Stimulated activated CD8-positive, alpha-beta memory T cell treated with anti-CD3 and anti-CD28 coated beads, Interleukin-7, amount 100 ng/mL, for 1 hour (primary cell): ENCODE data around the gene PROKR1.
"Not testable (repeated sequence)": the region's sequence is repeated elsewhere in the genome, so short reads cannot be mapped to it uniquely, and the experiment has no call there.

ENCODE experiments used
- DNase-seq, 2 donors: peaks; one replicate each; pipeline ENCODE4 v3.0.0-alpha.2; 2020; ENCODE audit warnings: low read depth in 2 of 2

The PROKR1 gene

GRCh38 chr2:68658266-68658665 is 14.9 kb downstream of the PROKR1 start:
- no peak for DNase-seq

- no peak for DNase-seq
Observed at GRCh38 chr2:68659081-68659480, 15.7 kb downstream of the PROKR1 start.

- no peak for DNase-seq
Observed at GRCh38 chr2:68660658-68661057, 17.3 kb downstream of the PROKR1 start.

GRCh38 chr2:68662466-68662865 is 19.1 kb downstream of the PROKR1 start:
- no peak for DNase-seq

DNA sequence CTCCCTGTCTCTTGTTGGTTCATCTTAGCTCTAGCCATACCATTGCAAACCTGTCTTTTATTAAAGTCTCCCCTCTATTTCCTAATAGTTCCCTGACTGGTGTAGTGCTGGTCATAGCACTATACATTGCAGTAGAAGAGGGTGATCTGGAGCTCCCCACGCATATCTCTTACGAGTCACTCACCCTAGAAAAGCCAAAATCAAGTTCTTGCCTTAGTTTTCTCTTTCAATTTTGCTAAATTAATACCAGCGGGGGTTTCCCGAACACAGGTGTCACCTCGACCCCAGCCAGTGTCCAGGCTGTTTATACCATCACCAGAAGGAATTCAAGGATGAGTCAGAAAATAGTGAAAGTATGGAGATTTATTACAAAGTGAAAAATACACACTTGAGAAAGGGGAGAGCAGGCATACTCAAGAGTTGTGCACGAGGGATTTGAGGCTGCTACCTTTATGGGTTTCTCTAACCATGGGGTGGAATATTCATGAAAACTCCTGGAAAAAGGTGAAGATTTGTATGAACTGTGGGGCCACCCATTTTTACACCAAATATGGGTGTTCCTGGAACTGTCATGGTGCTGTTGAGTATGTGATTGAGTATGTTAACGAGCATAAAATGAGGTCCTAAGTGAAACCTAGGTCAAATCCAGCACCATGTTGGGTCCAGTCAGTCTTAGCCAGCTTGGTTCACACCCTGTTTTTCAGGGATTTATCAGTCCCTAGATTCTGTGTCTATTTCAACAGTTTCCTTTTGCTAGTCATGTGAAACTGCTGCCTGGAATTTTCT is 20.2 kb downstream of the PROKR1 start:
- DNase-seq: no peak

GRCh38 chr2:68667371-68667770 is 24.0 kb downstream of the PROKR1 start:
- no peak for DNase-seq

DNA sequence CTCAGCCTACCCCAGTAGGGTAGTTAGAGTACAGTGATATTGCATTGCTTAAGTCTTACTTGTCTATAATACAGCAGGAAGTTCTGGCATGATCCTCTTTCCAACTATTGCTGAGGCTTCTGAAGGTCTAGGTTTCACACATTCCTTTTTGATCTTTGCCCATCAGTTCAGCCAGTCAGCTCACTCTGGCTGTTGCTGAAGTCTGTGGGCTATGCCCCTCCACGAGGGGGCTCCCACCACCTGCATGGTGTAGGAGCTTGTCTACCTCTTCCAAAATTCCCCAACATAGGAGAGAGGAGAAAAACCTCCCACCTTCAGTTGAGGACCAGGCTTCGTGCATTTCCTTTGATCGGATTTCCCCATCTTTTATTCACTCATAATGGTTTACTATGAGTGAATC is 26.3 kb downstream of the PROKR1 start:
- DNase-seq: no peak

DNA sequence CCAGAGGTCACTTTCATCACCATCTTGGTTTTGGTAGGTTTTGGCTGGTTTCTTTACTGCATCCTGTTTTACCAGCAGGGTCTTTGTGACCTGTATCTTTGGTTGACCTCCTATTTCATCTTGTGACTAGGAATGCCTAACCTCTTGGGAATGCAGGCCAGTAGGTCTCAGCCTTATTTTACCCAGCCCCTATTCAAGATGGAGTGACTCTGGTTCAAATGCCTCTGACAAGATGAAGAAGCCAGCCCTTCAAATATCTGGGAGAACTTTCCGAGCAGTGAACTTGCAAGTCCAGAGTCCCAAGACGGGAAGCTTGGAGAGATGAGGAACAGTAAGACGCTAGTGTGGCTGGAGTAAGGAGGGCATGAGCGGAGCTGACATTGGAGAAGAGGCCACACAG is 28.6 kb downstream of the PROKR1 start:
- DNase-seq: no peak

DNA sequence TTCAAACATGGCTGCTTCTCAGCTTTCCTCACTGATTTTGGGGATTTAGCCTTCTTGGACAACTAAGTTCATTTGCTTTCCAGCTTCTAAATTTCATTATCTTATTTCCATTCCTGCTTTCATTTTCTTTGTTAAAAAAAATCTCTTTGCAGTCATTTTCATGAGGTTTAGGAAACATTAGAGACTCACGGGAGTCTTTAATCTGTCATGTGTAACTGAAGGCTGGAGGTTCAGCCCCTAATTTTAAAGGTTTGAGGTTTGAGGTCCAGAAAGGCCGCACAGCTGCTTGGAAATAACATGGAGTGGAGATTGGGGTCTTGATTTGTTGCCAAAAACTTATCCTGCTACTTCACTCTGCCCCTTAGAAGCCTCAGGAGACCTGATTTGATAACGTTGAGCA is 30.3 kb downstream of the PROKR1 start:
- DNase-seq: no peak

- DNase-seq: no peak
Observed at GRCh38 chr2:68675470-68675869, 32.1 kb downstream of the PROKR1 start.

DNA sequence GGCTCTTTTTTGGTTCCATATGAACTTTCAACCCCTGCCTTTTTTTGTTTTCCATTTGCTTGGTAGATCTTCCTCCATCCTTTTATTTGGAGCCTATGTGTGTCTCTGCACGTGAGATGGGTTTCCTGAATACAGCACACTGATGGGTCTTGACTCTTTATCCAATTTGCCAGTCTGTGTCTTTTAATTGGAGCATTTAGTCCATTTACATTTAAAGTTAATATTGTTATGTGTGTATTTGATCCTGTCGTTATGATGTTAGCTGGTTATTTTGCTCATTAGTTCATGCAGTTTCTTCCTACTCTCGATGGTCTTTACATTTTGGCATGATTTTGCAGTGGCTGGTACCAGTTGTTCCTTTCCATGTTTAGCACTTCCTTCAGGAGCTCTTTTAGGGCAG is 34.5 kb downstream of the PROKR1 start:
- DNase-seq: not testable (repeated sequence)

DNA sequence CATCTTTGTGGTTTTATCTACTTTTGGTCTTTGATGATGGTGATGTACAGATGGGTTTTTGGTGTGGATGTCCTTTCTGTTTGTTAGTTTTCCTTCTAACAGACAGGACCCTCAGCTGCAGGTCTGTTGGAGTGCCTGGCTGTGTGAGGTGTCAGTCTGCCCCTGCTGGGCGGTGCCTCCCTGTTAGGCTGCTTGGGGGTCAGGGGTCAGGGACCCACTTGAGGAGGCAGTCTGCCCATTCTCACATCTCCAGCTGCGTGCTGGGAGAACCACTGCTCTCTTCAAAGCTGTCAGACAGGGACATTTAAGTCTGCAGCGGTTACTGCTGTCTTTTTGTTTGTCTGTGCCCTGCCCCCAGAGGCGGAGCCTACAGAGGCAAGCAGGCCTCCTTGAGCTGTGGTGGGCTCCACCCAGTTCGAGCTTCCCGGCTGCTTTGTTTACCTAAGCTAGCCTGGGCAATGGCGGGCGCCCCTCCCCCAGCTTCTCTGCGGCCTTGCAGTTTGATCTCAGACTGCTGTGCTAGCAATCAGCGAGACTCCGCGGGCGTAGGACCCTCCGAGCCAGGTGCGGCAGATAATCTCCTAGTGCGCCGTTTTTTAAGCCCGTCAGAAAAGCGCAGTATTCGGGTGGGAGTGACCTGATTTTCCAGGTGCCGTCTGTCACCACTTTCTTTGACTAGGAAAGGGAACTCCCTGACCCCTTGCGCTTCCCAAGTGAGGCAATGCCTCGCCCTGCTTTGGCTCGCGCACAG is 36.0 kb downstream of the PROKR1 start:
- DNase-seq: not testable (repeated sequence)

GRCh38 chr2:68679917-68680267 is 36.5 kb downstream of the PROKR1 start:
- DNase-seq: not testable (repeated sequence)

- no peak for DNase-seq
Observed at GRCh38 chr2:68684197-68684596, 40.8 kb downstream of the PROKR1 start.

- no peak for DNase-seq
Observed at GRCh38 chr2:68686178-68686577, 42.8 kb downstream of the PROKR1 start.

GRCh38 chr2:68687018-68687417 is 43.6 kb downstream of the PROKR1 start:
- DNase-seq: no peak

GRCh38 chr2:68689553-68690537 is 46.5 kb downstream of the PROKR1 start:
- no peak for DNase-seq

DNA sequence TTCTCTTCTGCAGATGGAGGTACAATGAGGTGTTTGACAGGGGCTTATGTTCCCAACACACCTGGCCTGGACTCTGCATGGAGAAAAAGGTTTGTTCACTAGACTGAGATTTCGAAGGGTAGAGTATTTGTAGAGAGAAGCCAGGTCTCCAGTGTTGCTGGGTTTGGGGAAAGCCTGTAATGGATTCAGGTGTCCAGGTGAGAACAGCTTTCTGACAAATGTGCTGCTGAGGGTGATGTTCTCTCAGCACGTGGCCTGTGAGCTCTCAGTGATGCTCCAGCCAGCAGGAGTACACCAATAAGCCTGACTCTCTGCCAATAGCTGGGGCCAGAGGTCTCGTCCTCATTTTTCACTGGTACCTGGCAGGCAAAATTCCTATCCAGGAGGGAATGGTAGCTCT is 47.5 kb downstream of the PROKR1 start:
- DNase-seq: no peak

- no peak for DNase-seq
Observed at GRCh38 chr2:68692511-68692910, 49.1 kb downstream of the PROKR1 start.

GRCh38 chr2:68693951-68694350 is 50.6 kb downstream of the PROKR1 start:
- no peak for DNase-seq

DNA sequence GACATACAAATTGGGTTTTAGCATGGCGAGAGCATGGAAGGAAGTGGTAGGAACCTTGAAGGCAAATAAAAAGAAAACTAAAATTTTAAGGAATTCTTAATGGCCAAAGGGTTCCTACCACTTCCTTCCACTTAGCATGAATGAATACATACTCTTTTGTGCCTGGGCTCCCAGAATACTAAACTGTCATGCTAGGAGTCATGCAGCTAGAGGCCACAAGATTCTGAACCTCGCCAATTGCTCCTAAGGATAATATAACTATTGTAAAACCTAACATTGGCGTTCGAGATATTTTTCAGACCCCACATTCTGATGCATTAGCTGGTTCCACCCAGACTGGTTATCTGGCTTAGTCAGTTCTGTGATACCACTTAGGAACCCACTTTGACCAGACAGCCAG is 52.6 kb downstream of the PROKR1 start:
- no peak for DNase-seq

DNA sequence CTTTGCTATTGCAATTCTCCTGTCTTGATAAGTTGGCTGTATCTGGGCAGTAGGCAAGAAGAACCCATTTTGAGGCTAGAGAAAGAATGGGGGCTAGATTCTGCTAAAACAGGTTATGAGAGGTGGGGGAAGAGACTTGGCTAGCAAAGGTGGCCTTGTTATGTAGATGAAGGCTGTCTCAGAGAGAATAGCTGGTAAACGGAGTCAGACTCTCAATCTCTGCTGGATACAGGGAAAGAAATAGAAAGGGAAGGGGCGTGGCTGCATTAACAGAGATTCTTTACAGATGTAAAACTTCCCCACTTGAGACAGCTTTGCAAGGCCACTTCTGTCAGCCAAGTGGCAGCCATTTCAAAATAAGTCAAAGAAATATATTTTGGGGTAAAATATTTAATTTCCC is 53.2 kb downstream of the PROKR1 start:
- DNase-seq: no peak
